NCI-H82 treated with DMSO at 0.1 percent for 48 hours (cell line): ENCODE data around the gene APBB2.

Experiments
- DNase-seq: peaks from one replicate; lab custom pipeline; 2025; ENCODE audit not compliant: unreplicated experiment; lab: John Stamatoyannopoulos, UW

Gene APBB2

GRCh38 chr4:41142376-41143310 is 71.7 kb downstream of the APBB2 start:
- no peak for DNase-seq

GRCh38 chr4:41141900-41142299 is 72.4 kb downstream of the APBB2 start:
- no peak for DNase-seq

GRCh38 chr4:41140410-41140809 is 73.9 kb downstream of the APBB2 start:
- no peak for DNase-seq

DNA sequence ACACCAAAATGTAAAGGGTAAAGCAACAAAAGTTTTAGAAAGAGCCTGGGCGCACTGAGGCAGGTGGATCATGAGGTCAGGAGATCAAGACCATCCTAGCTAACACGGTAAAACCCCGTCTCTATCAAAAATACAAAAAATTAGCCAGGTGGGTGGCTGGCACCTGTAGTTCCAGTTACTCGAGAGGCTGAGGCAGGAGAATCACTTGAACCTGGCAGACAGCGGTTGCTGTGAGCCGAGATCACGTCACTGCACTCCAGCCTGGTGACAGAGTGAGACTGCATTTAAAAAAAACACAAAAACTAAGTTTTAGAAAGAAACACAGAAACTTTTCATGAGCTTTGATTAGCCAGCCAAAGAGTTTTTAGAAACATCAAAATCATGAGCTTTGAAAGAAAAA is 76.5 kb downstream of the APBB2 start:
- DNase-seq: no peak

GRCh38 chr4:41136456-41136855 is 77.9 kb downstream of the APBB2 start:
- no peak for DNase-seq

- DNase-seq: no peak
Measured at GRCh38 chr4:41135801-41136200, 78.5 kb downstream of the APBB2 start.

GRCh38 chr4:41134581-41134980 is 79.8 kb downstream of the APBB2 start:
- DNase-seq: no peak

DNA sequence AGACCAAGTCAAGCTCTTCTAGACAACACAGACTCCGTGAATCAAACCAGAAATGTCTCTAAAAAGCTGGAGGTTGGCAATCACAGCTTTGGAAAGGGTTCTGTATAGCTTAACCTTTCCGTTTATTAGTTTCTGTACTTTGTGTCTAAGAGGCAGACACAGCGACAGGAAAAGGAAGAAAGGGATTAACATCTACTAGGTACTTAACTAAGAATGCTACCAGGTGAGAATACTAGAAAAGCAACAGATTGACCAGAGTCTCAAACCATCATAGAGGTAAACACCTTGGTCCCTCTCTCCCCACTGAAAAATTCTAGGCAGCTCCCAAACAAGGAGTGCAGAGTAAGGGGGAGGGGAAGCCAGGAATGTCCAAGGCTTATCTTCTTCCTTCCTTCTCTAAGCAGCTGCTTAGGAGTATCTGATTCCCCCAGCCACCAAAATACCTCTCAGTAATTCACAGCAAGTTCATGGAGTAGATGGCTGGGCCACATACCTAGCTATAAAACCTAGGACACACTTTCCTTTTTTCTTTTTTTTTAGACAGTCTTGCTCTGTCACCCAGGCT is 80.8 kb downstream of the APBB2 start:
- no peak for DNase-seq

GRCh38 chr4:41132055-41132683 is 82.2 kb downstream of the APBB2 start:
- DNase-seq: no peak

- DNase-seq: no peak
Measured at GRCh38 chr4:41129936-41130440, 84.4 kb downstream of the APBB2 start.

- no peak for DNase-seq
Measured at GRCh38 chr4:41129128-41129754, 85.1 kb downstream of the APBB2 start.

GRCh38 chr4:41125558-41126311 is 88.6 kb downstream of the APBB2 start:
- DNase-seq: no peak

DNA sequence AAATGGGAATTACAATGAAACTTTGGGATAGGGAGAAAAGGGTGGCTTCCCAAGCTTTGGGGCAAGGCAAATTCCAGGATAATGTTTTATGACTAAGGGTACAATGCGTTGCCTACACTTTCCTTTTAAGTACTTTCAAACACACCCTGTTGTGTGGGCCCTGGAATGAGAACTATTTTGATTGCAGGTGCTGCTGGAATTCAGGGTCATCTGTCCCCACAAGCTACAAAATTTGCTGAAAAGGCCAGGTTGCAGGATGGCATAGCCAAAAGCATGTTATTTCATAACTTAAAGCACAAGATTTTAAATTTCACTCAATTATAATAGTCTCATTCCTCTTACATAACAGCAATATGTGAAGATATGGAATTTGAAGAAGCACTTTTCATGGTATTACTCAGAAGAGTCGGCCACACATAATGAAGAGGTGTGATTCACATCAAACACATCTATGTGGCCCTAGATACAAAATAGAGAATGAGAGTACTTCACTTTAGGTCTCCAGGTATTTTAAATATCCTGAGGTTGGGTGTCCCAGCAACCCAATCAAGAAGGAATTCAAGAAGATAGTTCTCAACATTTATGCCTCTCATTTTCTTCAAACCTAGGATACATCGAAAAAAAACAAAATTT is 89.3 kb downstream of the APBB2 start:
- no peak for DNase-seq

GRCh38 chr4:41122775-41123174 is 91.6 kb downstream of the APBB2 start:
- DNase-seq: no peak

GRCh38 chr4:41122309-41122708 is 92.0 kb downstream of the APBB2 start:
- DNase-seq: no peak

DNA sequence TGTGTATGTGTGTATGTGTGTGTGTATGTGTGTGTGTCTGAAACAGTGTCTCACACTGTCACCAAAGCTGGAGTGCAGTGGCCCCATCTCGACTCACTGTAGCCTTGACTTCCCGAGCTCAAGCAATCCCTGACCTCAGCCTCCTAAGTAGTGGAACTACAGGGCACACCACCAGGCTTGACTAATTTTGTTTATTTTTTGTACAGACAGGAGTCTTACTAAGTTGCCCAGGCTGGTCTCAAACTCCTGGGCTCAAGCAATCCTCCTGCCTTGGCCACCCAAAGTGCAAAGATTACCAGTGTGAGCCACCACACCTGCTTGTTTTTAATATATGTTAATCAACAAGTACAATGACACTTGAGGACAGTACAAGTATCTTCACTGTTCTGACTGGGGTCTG is 92.4 kb downstream of the APBB2 start:
- DNase-seq: no peak

GRCh38 chr4:41120297-41121217 is 93.8 kb downstream of the APBB2 start:
- DNase-seq: no peak

- no peak for DNase-seq
Measured at GRCh38 chr4:41119867-41120295, 94.5 kb downstream of the APBB2 start.

DNA sequence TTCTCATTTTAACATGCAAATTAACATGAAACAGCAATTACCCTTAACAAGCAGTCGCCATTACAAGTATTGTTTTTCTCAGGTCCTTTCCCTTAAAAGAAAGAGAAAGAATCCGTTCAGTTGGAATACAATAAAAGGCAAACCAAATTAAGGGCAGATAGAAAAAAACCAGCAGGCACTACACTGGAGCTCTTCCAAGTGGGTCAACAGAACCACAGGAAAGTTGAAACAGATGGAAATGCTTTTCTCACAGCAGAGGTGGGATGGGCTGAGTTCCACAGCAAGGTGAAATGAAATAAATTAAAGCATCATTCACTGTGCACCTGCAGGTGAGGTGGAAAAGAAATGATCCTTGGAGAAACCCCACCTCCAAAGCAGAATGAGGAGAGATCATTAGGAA is 102.6 kb downstream of the APBB2 start:
- no peak for DNase-seq
